OCI-LY7 (cell line): ENCODE data around the gene FABP1.

Source experiments
- CTCF ChIP-seq: fragments of 200-600 bp; sonication (generic); conservative IDR thresholded peaks from 2 replicates; pipeline ENCODE4 v1.5.1; 2014; ENCODE audit warnings: mild to moderate bottlenecking, antibody characterized with exemption, low read length, moderate library complexity, mixed read lengths
- EZH2phosphoT487 ChIP-seq: fragments of 200-600 bp; sonication (generic); IDR thresholded peaks from 2 replicates; pipeline ENCODE4 v1.6.1; 2018; ENCODE audit warnings: low read depth, borderline replicate concordance, mild to moderate bottlenecking, mixed run types, antibody characterized with exemption, low read length, moderate library complexity, mixed read lengths

- TF ChIP-seq CTCF (no peak), EZH2phosphoT487 (no peak)
Observed at GRCh38 chr2:88074150-88074549, 53.7 kb downstream of the FABP1 start.
